ENCODE results near the gene FCGR2B.
"Not testable (repeated sequence)": the region's sequence is repeated elsewhere in the genome, so short reads cannot be mapped to it uniquely, and the experiment has no call there.

The FCGR2B gene

DNA sequence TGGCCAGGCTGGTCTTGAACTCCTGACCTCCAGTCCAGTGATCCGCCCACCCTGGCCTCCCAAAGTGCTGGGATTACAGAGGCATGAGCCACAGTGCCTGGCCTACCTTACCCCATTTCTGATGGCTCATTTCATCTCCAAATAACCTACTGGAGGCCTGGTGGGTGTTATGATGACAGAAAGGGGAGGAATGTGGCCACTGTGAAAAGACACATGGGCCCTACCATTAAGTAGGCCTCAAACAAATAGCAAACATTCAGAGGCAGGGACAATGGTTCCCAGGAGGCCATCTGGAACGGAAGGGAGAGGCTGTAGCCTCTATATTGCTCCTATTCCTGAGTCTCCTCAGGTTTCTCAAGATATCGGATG is 43.2 kb downstream of the FCGR2B start:
- DNase-seq = no peak

DNA sequence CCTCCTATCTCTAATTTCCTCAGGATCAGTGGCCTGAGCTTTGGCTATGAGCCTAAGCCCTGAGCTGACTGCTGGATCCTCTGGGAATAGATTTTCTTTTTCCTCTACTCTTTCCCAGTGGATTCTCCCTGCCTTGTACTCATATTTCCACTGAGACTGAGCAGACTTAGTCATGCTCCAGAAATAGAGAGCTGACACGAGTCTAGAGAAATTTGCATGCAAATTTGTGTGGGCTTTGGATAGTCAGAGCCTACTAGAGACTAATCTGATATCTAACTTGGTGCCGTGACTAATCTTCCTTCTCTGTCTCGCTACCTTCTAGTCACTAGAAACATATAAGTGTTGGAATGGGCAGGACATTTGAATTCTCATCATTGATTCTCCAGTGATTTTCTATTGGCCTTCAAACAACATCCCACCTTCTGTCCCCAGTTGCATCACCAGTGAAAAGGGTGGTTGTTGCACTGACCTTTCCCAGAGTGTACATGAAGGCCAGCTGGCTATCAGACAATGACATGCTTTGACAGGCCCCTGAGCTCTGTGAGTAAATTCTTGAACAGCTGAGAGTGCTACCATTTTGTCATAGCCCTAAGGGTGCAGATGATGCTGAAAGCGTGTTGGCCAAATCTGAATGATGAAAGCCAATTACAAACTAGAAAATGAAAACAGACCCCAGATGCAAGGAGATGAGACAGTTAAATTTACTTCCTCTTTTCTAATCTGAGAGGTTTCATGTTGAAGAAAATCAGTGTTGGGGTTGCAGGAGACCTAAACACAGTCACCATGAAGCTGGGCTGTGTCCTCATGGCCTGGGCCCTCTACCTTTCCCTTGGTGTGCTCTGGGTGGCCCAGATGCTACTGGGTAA is 43.8 kb downstream of the FCGR2B start, which contains the start of gene FCRLA:
FCRLA (plus strand) TSS at position 748 of the 866 bp plus-strand sequence; CDS start at position 784, 36 bp downstream.
- DNase-seq = no peak

DNA sequence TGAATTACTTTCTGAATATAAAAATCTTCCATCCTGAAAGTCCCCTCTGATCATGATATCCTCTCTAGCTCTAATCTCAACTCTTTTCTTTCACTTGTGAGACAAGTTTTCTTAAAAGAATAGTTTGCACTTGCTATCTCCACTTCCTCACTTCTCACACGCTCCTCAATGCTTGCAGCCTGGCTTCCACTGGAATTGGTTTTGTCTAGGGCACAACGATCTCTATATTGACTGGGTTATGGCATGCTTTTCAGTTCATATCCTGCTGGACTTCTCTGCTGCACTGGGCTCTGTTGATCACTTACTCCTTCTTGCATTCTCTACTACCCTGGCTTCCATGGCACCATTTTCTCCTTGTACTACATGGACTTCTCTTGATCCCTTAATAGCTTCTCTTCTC is 44.6 kb downstream of the FCGR2B start:
- DNase-seq = no peak

DNA sequence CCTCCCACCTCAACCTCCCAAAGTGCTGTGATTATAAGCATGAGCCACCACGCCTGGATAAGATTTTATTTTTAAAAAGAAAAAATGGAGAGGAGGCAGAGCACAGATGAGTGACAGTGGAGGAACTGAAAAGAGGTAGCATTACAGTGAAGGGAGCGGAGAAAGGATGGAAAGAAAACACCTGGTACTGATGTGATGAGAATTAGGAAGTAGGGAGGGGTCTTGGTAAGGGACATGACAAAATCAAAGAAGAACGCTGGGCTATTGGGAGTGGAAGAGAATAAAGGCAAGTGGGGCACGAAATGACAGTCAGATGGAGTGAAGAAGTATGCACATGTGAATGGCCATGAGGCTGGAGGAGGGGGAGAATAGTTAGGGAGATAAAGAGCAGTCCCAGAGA is 46.4 kb downstream of the FCGR2B start:
- no peak for DNase-seq

DNA sequence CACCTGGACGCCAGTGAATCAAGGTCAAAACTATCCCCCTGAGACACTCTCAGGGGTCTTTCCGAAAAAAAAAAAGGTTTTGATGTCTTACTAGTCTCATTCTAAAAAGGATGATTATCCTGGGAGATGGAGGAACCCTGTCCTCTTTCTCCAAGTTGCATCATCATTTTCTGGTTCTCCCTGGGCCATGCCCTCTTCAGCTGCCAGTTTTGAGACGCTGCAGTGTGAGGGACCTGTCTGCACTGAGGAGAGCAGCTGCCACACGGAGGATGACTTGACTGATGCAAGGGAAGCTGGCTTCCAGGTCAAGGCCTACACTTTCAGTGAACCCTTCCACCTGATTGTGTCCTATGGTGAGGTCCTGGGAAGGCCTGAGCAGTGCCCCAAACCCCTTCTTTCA is 47.6 kb downstream of the FCGR2B start:
- DNase-seq = no peak

DNA sequence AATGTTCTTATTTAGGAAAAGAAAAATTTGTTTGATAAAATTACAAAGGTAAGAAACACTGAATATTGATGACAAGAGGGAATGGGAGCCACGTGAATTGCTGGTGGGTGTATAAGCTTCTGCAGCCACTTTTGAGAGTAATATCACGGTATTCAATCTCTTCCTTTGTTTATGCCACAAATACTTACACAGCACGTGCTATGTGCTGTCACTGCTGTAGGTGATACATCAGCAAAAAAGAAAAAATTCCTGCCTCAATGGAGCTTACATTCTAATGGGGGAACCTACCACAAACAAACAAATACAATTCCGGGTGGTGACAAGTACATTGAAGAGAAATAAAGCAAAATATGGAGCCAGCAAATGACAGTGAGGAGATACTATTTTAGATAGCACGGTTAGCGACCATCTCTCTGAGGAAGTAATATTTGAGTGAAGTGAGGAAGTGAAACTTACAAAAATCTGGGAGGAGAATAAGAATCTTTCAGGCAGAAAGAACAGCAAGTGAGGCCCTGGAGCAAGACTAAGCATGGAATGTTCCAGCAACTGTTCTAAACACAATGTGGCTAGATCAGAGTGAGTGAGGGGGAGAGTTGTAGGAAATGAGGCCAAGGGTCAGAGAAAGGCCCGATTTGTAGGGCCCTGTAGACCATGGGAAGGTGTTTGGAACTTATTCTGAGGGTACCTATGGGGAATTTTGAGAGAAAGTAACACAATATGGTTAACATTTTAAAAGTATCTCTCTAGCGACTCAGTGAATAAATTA is 55.8 kb downstream of the FCGR2B start:
- no peak for DNase-seq

DNA sequence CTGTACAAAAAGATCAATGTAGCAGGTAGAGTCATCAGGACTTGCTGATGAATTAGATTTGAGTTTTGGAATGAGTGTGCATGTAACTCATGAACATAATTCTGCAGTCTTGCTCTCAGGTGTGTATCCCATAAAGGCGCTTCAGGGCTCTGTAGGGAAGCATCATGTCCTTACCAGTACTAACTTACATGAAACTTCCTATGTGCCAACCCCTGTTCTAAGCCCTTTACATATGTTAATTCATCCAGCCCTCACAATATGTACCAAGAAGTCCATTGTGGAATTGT is 56.3 kb downstream of the FCGR2B start:
- DNase-seq = no peak

DNA sequence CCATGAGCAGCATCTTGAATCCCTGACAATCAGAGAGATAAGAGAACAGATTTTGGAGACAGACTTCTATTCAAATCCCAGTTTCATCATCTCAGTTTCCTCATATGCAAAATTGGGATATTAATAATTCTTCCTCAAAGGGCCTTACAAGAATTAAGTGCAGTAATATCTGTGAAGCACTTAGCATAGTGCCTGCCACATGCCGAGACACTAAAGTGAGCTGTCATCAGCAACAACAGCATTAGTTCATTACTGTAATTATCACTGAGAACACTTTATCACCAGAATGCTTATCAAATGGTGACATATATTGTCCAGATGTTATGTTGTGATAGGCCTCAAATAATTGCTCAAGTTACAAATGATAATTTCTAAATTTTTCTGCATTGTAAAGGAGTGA is 57.5 kb downstream of the FCGR2B start:
- DNase-seq = no peak

DNA sequence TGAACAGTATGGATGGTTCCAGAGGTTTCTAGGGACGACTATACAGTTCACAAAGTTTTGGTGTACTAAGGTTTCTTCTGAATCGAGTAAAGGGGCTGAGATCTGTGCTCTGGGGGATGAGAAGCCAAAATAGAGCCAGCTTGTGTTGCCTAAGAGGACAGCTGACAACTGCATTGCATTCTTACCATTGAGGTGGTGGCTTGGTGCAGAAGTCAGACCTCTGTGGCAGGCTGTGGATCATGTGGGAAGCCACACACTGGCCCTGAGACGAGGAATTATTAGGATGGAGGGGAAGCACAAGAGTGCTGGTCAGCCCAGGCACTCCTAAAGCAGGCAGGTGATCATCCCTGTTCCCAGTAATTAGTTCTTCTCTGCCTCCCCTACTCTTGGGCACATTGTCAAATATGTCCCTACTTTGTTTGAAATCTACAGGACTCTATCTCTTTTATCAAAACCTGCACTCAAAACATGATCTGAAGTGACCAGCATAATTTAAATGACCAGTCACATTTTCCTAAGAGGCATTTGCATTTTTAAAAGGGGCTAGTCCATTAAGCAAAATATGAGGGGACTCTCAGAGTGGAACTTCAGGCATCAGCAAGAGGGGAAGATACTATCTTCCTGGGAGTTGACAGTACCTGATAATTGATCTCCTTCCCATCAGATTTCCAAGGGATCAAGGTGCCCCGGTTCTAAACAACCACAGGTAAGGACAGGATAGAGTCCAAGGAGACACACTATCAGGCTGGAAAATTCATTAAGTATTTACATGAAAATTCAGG is 58.2 kb downstream of the FCGR2B start, which contains the start of gene FCRLB:
FCRLB (plus strand) TSS at position 589 of the 782 bp plus-strand sequence. CDS start 1,129 bp downstream, outside the sequence.
- DNase-seq = no peak

DNA sequence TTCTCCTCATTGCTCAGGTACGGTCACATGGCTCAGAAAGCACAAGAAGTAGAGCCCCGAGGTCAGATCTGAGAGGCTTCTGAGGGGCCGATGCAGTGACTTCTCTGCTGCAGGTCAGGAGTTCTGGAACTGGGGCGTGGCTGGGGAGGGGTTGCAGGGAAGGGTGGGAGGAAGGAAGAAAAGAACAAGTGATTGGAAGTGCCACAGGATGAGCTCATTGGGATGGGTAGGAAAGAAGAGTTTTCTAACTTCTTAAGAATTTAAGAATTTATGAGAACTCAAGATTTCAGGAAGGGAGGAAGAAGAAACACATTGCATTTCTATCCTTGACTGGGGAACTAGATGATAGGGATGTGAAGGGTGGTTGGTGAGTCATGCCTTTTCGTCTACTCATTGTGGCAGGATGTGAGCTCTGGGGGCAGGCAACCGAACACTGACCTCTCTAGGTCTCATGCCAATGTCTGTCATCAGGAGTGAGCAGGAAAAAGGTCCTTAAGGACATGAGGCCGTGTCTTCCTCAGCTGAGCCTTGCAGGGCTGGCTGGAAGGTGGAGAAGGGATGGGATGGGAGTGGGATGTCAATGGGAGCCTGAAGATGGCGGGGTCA is 58.9 kb downstream of the FCGR2B start:
- DNase-seq = no peak

DNA sequence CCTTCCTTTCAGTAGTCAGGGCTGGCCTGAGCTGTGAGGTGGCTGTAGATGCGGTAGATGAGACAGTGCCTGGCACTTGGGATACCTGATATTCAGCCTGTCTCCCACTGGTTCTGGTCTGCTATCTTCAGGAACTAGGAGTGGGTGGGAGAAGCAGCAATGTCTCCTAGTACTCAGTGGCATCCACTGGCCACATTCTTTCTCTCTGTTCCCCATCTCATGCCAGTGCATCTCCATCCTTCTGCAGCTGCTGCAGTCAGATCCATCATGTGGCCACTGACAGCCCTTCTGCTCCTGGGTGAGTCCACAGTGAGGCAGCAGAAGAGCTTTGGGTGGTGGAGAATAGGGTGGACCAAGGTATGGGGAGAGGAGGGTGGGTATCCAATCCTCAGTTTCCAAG is 59.5 kb downstream of the FCGR2B start:
- no peak for DNase-seq

DNA sequence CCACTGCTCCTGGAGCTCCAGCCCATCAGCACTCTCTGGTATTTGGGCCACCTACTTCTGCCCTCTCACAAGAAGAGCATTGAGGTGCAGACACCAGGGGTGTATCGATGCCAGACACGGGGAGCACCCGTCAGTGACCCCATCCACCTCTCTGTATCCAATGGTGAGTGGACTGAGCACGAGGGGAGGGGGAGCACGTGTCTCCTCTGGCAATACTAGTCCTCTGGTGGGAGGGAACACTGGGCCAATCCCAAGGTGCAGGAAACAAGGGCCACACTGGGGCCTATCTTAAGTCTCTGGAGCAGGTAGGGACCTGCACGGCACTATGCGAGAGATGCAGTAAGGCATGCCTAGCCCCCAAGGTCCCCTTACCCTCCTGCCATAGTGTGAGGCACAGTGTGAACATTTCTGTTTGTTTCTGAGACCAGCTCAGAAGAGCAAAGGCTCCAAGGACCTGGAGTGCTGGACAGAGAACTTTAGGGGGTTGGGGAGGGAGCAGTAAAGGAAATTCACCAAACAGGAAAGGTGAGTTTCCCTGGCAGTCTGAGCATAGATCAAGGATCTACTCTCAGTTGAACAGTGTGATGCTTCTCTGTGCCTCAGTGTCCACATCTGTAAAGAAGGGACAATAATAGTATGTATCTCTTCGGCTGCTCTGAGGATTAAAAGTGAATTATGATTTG is 60.7 kb downstream of the FCGR2B start:
- DNase-seq = no peak

DNA sequence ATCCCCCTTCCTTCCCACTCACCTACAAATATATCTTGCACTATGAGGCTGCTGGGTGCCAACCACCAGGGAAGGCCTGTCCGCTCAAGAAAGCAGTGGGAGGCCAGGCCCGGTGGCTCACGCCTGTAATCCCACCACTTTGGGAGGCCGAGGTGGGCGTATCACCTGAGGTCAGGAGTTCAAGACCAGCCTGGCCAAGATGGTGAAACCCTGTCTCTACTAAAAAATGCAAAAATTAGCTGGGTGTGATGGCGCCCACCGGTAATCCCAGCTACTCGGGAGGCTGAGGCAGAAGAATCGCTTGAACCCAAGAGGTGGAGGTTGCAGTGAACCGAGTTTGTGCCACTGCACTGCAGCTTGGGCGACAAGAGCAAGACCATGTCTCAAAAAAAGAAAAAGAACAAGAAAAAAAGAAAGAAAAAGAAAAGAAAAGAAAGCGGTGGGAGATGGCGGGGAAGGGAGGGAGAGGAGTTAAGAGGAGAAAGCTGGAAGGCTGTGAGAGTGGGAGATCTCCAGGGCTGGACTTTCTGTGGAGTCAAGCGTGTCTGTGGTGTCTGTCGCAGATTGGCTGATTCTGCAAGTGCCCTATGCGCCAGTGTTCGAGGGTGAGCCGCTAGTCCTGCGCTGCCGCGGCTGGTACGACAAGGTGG is 62.4 kb downstream of the FCGR2B start:
- not testable (repeated sequence) for DNase-seq

DNA sequence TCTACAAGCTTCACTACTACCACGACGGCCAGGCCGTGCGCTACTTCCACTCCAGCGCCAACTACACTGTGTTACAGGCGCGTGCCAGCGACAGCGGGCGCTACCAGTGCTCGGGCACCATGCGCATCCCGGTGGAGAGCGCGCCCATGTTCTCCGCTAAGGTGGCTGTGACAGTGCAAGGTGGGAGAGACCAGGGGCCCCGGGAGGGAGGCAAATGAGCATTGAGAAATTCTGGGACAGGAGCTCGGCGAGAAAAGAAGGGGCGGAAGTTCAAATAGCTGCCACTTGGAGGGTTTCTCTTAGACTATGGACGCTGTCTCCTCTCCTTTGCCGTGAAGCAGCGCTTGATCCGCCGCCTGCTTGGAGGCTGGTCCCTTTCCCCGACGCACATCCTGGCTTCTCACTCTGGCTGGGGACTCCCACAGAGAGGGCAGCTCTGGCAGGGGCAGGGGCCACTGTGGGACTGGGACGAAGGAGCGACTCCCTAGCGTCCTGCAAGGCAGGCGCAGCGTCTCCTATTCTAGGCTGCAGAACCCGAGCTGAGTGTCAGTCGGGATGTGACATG is 63.0 kb downstream of the FCGR2B start:
- no peak for DNase-seq

DNA sequence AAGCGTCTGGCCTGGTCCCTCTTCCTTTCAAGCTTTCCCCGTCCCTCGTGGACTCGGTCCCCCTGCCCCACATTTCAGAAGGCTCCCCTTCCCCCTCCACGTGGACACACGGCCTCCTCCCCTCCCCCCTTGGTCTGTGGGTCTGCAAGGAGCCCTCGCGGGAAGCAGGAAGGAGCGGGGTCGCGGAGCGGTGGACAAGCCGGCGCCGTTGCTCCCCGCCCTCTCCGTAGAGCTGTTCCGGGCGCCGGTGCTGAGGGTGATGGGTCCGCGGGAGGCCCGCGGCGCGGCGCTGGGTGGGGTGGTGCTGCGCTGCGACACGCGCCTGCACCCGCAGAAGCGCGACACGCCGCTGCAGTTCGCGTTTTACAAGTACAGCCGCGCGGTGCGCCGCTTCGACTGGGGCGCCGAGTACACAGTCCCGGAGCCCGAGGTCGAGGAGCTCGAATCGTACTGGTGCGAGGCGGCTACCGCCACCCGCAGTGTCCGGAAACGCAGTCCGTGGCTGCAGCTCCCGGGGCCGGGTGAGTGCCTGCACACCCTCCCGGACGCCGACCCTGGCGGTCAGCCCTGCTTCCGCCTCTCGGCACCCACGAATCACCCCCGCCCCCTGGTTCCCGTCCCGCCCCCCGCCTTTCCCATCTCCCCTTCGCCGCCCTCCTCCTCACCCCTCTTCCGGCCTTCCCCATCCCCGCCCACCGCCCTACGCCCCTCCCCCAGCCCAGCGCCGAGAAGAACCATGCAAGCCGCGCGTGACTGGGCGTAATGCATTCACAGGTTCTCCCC is 63.7 kb downstream of the FCGR2B start:
- DNase-seq = peak; percentile 64

DNA sequence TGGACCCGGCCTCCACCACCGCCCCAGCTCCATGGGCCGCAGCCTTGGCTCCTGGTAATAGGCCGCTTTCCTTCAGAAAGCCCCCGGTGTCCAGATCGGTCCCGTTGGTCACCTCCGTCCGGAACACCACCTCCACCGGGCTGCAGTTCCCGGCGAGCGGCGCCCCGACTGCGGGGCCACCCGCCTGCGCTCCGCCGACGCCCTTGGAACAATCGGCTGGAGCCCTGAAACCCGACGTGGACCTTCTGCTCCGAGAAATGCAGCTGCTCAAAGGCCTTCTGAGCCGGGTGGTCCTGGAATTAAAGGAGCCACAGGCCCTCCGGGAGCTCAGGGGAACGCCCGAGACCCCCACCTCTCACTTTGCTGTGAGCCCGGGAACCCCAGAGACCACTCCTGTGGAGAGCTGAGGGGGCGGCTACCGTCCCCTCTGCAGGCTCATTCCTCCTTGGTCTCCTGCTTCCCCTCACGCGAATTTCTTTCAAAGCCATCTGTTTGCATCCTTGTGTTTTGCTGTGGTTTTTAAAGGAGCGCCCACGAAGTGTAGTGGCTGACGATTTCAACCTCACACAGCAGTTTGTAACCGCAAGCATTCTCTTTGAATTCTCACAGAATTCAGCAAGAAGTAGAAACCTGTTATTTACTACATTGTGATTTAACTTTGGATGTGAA is 64.4 kb downstream of the FCGR2B start:
- DNase-seq = no peak

All from T1000 (cell line).